ENCODE results near the gene TTLL6.
"Not testable (repeated sequence)": the region's sequence is repeated elsewhere in the genome, so short reads cannot be mapped to it uniquely, and the experiment has no call there.

The TTLL6 gene

GRCh38 chr17:48841395-48841831 is 24.4 kb upstream of the TTLL6 start:
- Histone ChIP-seq H3K4me1 (ENCODE audit: control insufficient read depth in 2 of 2, insufficient read depth in 1 of 2, low read depth in 1 of 2, low read length in 2 of 2) (peaks cover 0 to 6% of the 10 kb centered on the region in 2 donors), H3K4ac (ENCODE audit: low read length) (no peak overlapping the region), H2AK5ac (ENCODE audit: low read depth, low read length) (no peak overlapping the region), H3K27ac (replicated peaks; ENCODE audit: low read length) (no peak overlapping the region), H2BK15ac (ENCODE audit: low read length) (no peak overlapping the region), H3K9ac (ENCODE audit: low read depth, low read length, poor library complexity) (no peak overlapping the region), H3K36me3 (replicated peaks in 1 of 2; ENCODE audit: control insufficient read depth in 2 of 2, insufficient read depth in 2 of 2, low read length in 2 of 2) (peaks cover 0 to 6% of the 10 kb centered on the region in 2 donors), H2BK12ac (ENCODE audit: low read length) (no peak overlapping the region), H2BK5ac (ENCODE audit: low read length) (no peak overlapping the region), H3K4me2 (ENCODE audit: insufficient read depth, low read length, poor library complexity, severe bottlenecking) (no peak overlapping the region), H3K4me3 (ENCODE audit: low read length in 2 of 2) (no peak overlapping the region), H4K8ac (ENCODE audit: low read depth, low read length) (no peak overlapping the region), H3K18ac (ENCODE audit: low read length) (no peak overlapping the region), H3K9me3 (replicated peaks in 1 of 2; ENCODE audit: control insufficient read depth in 2 of 2, insufficient read depth in 1 of 2, low read depth in 1 of 2, low read length in 2 of 2) (no peaks in the 10 kb centered on the region), H3K23ac (ENCODE audit: low read depth, low read length, poor library complexity) (no peak overlapping the region), H3K27me3 (ENCODE audit: control insufficient read depth in 3 of 3, insufficient read depth in 3 of 3, low read depth in 1 of 3, low read length in 3 of 3) (no peaks in the 10 kb centered on the region), H2BK120ac (ENCODE audit: low read depth, low read length) (no peak overlapping the region), H2AFZ (ENCODE audit: low read length) (no peak overlapping the region), H3K79me1 (ENCODE audit: low read depth, low read length) (peaks cover 5% of the 10 kb centered on the region), H3K14ac (ENCODE audit: low read length) (no peak overlapping the region), H4K91ac (ENCODE audit: low read depth, low read length, poor library complexity) (no peak overlapping the region)
- no CpG with 5 or more reads among the region's 3 CpGs for WGBS, 2 donors (ENCODE audit: extremely low coverage in 2 of 2, insufficient read length in 2 of 2, insufficient replicate concordance in 1 of 2)
- DNase-seq (ENCODE audit: low spot score): no peak

GRCh38 chr17:48840441-48840840 is 23.4 kb upstream of the TTLL6 start:
- H3K27ac ChIP-seq (replicated peaks; ENCODE audit: low read length): no peak overlapping the region

GRCh38 chr17:48837458-48837857 is 20.4 kb upstream of the TTLL6 start:
- H2BK5ac ChIP-seq (ENCODE audit: low read length); H2BK12ac ChIP-seq (ENCODE audit: low read length); H3K4me1 ChIP-seq (ENCODE audit: control insufficient read depth in 2 of 2, insufficient read depth in 1 of 2, low read depth in 1 of 2, low read length in 2 of 2); H3K79me1 ChIP-seq (ENCODE audit: low read depth, low read length); H2AFZ ChIP-seq (ENCODE audit: low read length); H3K4me2 ChIP-seq (ENCODE audit: insufficient read depth, low read length, poor library complexity, severe bottlenecking); H3K23ac ChIP-seq (ENCODE audit: low read depth, low read length, poor library complexity); H3K4me3 ChIP-seq (ENCODE audit: low read length in 2 of 2); H3K27ac ChIP-seq (replicated peaks; ENCODE audit: low read length); H3K9ac ChIP-seq (ENCODE audit: low read depth, low read length, poor library complexity); H2BK15ac ChIP-seq (ENCODE audit: low read length); H3K27me3 ChIP-seq (ENCODE audit: control insufficient read depth in 3 of 3, insufficient read depth in 3 of 3, low read depth in 1 of 3, low read length in 3 of 3); H3K14ac ChIP-seq (ENCODE audit: low read length); H3K4ac ChIP-seq (ENCODE audit: low read length); H3K18ac ChIP-seq (ENCODE audit: low read length); DNase-seq (ENCODE audit: low spot score); H4K8ac ChIP-seq (ENCODE audit: low read depth, low read length); H3K9me3 ChIP-seq (replicated peaks in 1 of 2; ENCODE audit: control insufficient read depth in 2 of 2, insufficient read depth in 1 of 2, low read depth in 1 of 2, low read length in 2 of 2); H3K36me3 ChIP-seq (replicated peaks in 1 of 2; ENCODE audit: control insufficient read depth in 2 of 2, insufficient read depth in 2 of 2, low read length in 2 of 2); H2AK5ac ChIP-seq (ENCODE audit: low read depth, low read length); H2BK120ac ChIP-seq (ENCODE audit: low read depth, low read length); H4K91ac ChIP-seq (ENCODE audit: low read depth, low read length, poor library complexity): not testable (repeated sequence)
- WGBS, 2 donors (ENCODE audit: extremely low coverage in 2 of 2, insufficient read length in 2 of 2, insufficient replicate concordance in 1 of 2): no CpG with 5 or more reads among the region's 4 CpGs

More at GRCh38 chr17:48840441-48840840, 23.4 kb upstream of the TTLL6 start:
- no peak overlapping the region for H3K18ac ChIP-seq (ENCODE audit: low read length)
- H3K14ac ChIP-seq (ENCODE audit: low read length): no peak overlapping the region
- peaks cover 0 to 6% of the 10 kb centered on the region in 2 donors for H3K36me3 ChIP-seq (replicated peaks in 1 of 2; ENCODE audit: control insufficient read depth in 2 of 2, insufficient read depth in 2 of 2, low read length in 2 of 2)
- H3K9ac ChIP-seq (ENCODE audit: low read depth, low read length, poor library complexity): no peak overlapping the region
- no peak overlapping the region for H2BK120ac ChIP-seq (ENCODE audit: low read depth, low read length)
- no peak overlapping the region for H2BK15ac ChIP-seq (ENCODE audit: low read length)
- no peaks in the 10 kb centered on the region for H3K9me3 ChIP-seq (replicated peaks in 1 of 2; ENCODE audit: control insufficient read depth in 2 of 2, insufficient read depth in 1 of 2, low read depth in 1 of 2, low read length in 2 of 2)
- no peak overlapping the region for H2AFZ ChIP-seq (ENCODE audit: low read length)
- no peak overlapping the region for H3K23ac ChIP-seq (ENCODE audit: low read depth, low read length, poor library complexity)
- peaks cover 5% of the 10 kb centered on the region for H3K79me1 ChIP-seq (ENCODE audit: low read depth, low read length)
- no peak overlapping the region for H2BK12ac ChIP-seq (ENCODE audit: low read length)
- no peak overlapping the region for H2AK5ac ChIP-seq (ENCODE audit: low read depth, low read length)
- peaks cover 0 to 6% of the 10 kb centered on the region in 2 donors for H3K4me1 ChIP-seq (ENCODE audit: control insufficient read depth in 2 of 2, insufficient read depth in 1 of 2, low read depth in 1 of 2, low read length in 2 of 2)
- H4K8ac ChIP-seq (ENCODE audit: low read depth, low read length): no peak overlapping the region
- no peak overlapping the region for H4K91ac ChIP-seq (ENCODE audit: low read depth, low read length, poor library complexity)
- no peak overlapping the region for H3K4me3 ChIP-seq (ENCODE audit: low read length in 2 of 2)
- H3K4me2 ChIP-seq (ENCODE audit: insufficient read depth, low read length, poor library complexity, severe bottlenecking): no peak overlapping the region
- no peak overlapping the region for H2BK5ac ChIP-seq (ENCODE audit: low read length)
- no peak overlapping the region for H3K4ac ChIP-seq (ENCODE audit: low read length)
- H3K27me3 ChIP-seq (ENCODE audit: control insufficient read depth in 3 of 3, insufficient read depth in 3 of 3, low read depth in 1 of 3, low read length in 3 of 3): no peaks in the 10 kb centered on the region
- no peak for DNase-seq (ENCODE audit: low spot score)
- WGBS, 2 donors (ENCODE audit: extremely low coverage in 2 of 2, insufficient read length in 2 of 2, insufficient replicate concordance in 1 of 2): no CpG with 5 or more reads among the region's 3 CpGs

DNA sequence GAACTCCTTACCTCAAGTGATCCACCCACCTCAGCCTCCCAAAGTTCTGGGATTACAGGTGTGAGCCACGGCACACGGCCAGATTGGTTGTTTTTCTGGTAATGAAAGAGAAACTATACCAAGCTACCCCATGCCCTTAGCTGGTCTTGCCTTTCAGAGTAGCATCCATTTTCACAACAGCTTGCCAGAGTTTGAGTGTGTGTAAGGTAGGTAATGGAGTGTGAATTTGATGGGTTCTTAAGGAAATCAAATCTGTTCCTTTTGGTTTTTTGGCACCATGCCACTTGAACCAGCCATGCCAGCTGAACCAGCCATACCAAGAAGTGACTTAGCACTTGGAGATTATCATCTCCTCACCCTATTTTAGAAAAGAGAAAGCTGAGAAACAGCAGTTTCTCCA is 18.9 kb upstream of the TTLL6 start:
- Histone ChIP-seq H2BK12ac (ENCODE audit: low read length) (no peak overlapping the region), H2BK5ac (ENCODE audit: low read length) (no peak overlapping the region), H3K4me1 (ENCODE audit: control insufficient read depth in 2 of 2, insufficient read depth in 1 of 2, low read depth in 1 of 2, low read length in 2 of 2) (peaks cover 0 to 6% of the 10 kb centered on the region in 2 donors), H2AFZ (ENCODE audit: low read length) (no peak overlapping the region), H3K36me3 (replicated peaks in 1 of 2; ENCODE audit: control insufficient read depth in 2 of 2, insufficient read depth in 2 of 2, low read length in 2 of 2) (no peaks in the 10 kb centered on the region), H3K4ac (ENCODE audit: low read length) (no peak overlapping the region), H3K4me2 (ENCODE audit: insufficient read depth, low read length, poor library complexity, severe bottlenecking) (no peak overlapping the region), H2AK5ac (ENCODE audit: low read depth, low read length) (no peak overlapping the region), H3K9me3 (replicated peaks in 1 of 2; ENCODE audit: control insufficient read depth in 2 of 2, insufficient read depth in 1 of 2, low read depth in 1 of 2, low read length in 2 of 2) (no peaks in the 10 kb centered on the region), H3K9ac (ENCODE audit: low read depth, low read length, poor library complexity) (no peak overlapping the region), H3K14ac (ENCODE audit: low read length) (no peak overlapping the region), H3K23ac (ENCODE audit: low read depth, low read length, poor library complexity) (no peak overlapping the region), H3K27ac (replicated peaks; ENCODE audit: low read length) (no peak overlapping the region), H2BK120ac (ENCODE audit: low read depth, low read length) (no peak overlapping the region), H3K18ac (ENCODE audit: low read length) (no peak overlapping the region), H3K27me3 (ENCODE audit: control insufficient read depth in 3 of 3, insufficient read depth in 3 of 3, low read depth in 1 of 3, low read length in 3 of 3) (no peaks in the 10 kb centered on the region), H2BK15ac (ENCODE audit: low read length) (no peak overlapping the region), H4K91ac (ENCODE audit: low read depth, low read length, poor library complexity) (no peak overlapping the region), H3K79me1 (ENCODE audit: low read depth, low read length) (peaks cover 5% of the 10 kb centered on the region), H4K8ac (ENCODE audit: low read depth, low read length) (no peak overlapping the region), H3K4me3 (ENCODE audit: low read length in 2 of 2) (no peak overlapping the region)
- no CpG with 5 or more reads among the region's 2 CpGs for WGBS, 2 donors (ENCODE audit: extremely low coverage in 2 of 2, insufficient read length in 2 of 2, insufficient replicate concordance in 1 of 2)
- DNase-seq (ENCODE audit: low spot score): no peak
